Measurements from ENCODE around the gene GCNT2.
"Not testable (repeated sequence)": the region's sequence is repeated elsewhere in the genome, so short reads cannot be mapped to it uniquely, and the experiment has no call there.

Gene GCNT2

GRCh38 chr6:10550764-10551163 lies 29.6 kb downstream of the GCNT2 start:
- no peak for ATAC-seq

- no peak for ATAC-seq
Measured at GRCh38 chr6:10552270-10552810, 31.2 kb downstream of the GCNT2 start.

GRCh38 chr6:10553871-10554270 lies 32.7 kb downstream of the GCNT2 start:
- ATAC-seq, result no peak

GRCh38 chr6:10554826-10555225 lies 33.7 kb downstream of the GCNT2 start:
- ATAC-seq, result no peak

GRCh38 chr6:10555625-10556309 lies 34.6 kb downstream of the GCNT2 start:
- ATAC-seq, result no peak

GRCh38 chr6:10556589-10556988 lies 35.4 kb downstream of the GCNT2 start:
- no peak for ATAC-seq

GRCh38 chr6:10556992-10557391 lies 35.8 kb downstream of the GCNT2 start:
- no peak for ATAC-seq

GRCh38 chr6:10557913-10558312 lies 36.8 kb downstream of the GCNT2 start:
- ATAC-seq, result no peak

GRCh38 chr6:10558565-10558964 lies 37.4 kb downstream of the GCNT2 start:
- no peak for ATAC-seq

- no peak for ATAC-seq
Measured at GRCh38 chr6:10559522-10560152, 38.5 kb downstream of the GCNT2 start.

- no peak for ATAC-seq
Measured at GRCh38 chr6:10561611-10562199, 40.6 kb downstream of the GCNT2 start.

GRCh38 chr6:10564975-10565673 lies 44.0 kb downstream of the GCNT2 start:
- no peak for ATAC-seq

- ATAC-seq, result no peak
Measured at GRCh38 chr6:10565913-10566312, 44.8 kb downstream of the GCNT2 start.

- ATAC-seq, result no peak
Measured at GRCh38 chr6:10567256-10568026, 46.3 kb downstream of the GCNT2 start.

- ATAC-seq, result no peak
Measured at GRCh38 chr6:10569392-10570127, 48.4 kb downstream of the GCNT2 start.

- ATAC-seq, result not testable (repeated sequence)
Measured at GRCh38 chr6:10575519-10575918, 54.4 kb downstream of the GCNT2 start.

- ATAC-seq, result no peak
Measured at GRCh38 chr6:10576226-10576625, 55.1 kb downstream of the GCNT2 start.

- no peak for ATAC-seq
Measured at GRCh38 chr6:10577112-10577511, 56.0 kb downstream of the GCNT2 start.

GRCh38 chr6:10578723-10579122 lies 57.6 kb downstream of the GCNT2 start:
- ATAC-seq, result no peak

- ATAC-seq, result no peak
Measured at GRCh38 chr6:10579803-10580202, 58.7 kb downstream of the GCNT2 start.

GRCh38 chr6:10580570-10580969 lies 59.4 kb downstream of the GCNT2 start:
- ATAC-seq, result no peak

- not testable (repeated sequence) for ATAC-seq
Measured at GRCh38 chr6:10581402-10581801, 60.3 kb downstream of the GCNT2 start.

Data from activated CD4-positive, CD25-positive, alpha-beta regulatory T cell treated with anti-CD3 and anti-CD28 coated beads, Interleukin-2, amount 50 U/mL, for 24 hours (primary cell).